K562 (cell line): ENCODE measurements around the gene PRKCE. TPM values are rescaled to one million over a fixed set of nuclear protein-coding genes. Genes with fewer than 3 reads are reported as not detected.

Source experiments
- BACH1 ChIP-seq: fragments of 200-800 bp; sonication (Bioruptor generic); IDR thresholded peaks from 2 replicates; pipeline ENCODE4 v1.6.1; 2016; ENCODE audit warnings: missing genetic modification characterization, missing compliant biosample characterization
- CTBP1 ChIP-seq: fragments of 450-650 bp; IDR thresholded peaks from 2 replicates; pipeline ENCODE4 v1.6.1; 2016; ENCODE audit warnings: borderline replicate concordance
- DMBX1 ChIP-seq: fragments of 250-450 bp; sonication (Bioruptor Pico); IDR thresholded peaks from 2 replicates; pipeline ENCODE4 v1.8.0; 2022; ENCODE audit warnings: inconsistent platforms, mild to moderate bottlenecking, moderate library complexity, borderline replicate concordance
- FOSL1 ChIP-seq: fragments of 200-800 bp; sonication (Bioruptor generic); conservative IDR thresholded peaks from 2 replicates; pipeline ENCODE4 v1.6.1; 2016; ENCODE audit warnings: missing genetic modification characterization, missing compliant biosample characterization
- GTF2E2 ChIP-seq: fragments of 200-800 bp; sonication (Bioruptor generic); IDR thresholded peaks from 2 replicates; pipeline ENCODE4 v1.6.1; 2016; ENCODE audit warnings: missing genetic modification characterization, missing compliant biosample characterization
- HDAC8 ChIP-seq: fragments of 450-650 bp; IDR thresholded peaks from 2 replicates; pipeline ENCODE4 v1.6.1; 2016; ENCODE audit warnings: mild to moderate bottlenecking, missing genetic modification characterization, moderate library complexity, missing compliant biosample characterization
- HIVEP1 ChIP-seq: fragments of 250-450 bp; sonication (Bioruptor Pico); IDR thresholded peaks from 2 replicates; pipeline ENCODE4 v1.4.0; 2020; ENCODE audit warnings: mild to moderate bottlenecking
- IRF1 ChIP-seq: sonication (generic); formaldehyde crosslinking; IDR thresholded peaks from 2 replicates; pipeline ENCODE4 v1.8.0; 2022; ENCODE audit warnings: missing genetic modification reagents, mild to moderate bottlenecking, borderline replicate concordance
- MAFK ChIP-seq: IDR thresholded peaks from 2 replicates; pipeline ENCODE4 v1.6.1; 2011; ENCODE audit warnings: low read length, improper control_type of control experiment
- NBN ChIP-seq: fragments of 450-650 bp; IDR thresholded peaks from 2 replicates; pipeline ENCODE4 v1.6.1; 2016; ENCODE audit warnings: low read depth, mild to moderate bottlenecking
- NONO ChIP-seq, 2 experiments: fragments of 200-400 bp in 1 of 2; fragments of 450-650 bp in 1 of 2; formaldehyde crosslinking in 1 of 2; IDR thresholded peaks; 2 replicates each; pipeline ENCODE4 v1.6.1; 2017; ENCODE audit warnings: low read depth in 2 of 2, mild to moderate bottlenecking in 2 of 2, moderate library complexity in 2 of 2, low read length in 1 of 2
- NUFIP1 ChIP-seq: fragments of 450-650 bp; IDR thresholded peaks from 2 replicates; pipeline ENCODE4 v1.6.1; 2018; ENCODE audit not compliant: partially characterized antibody
- OTX1 ChIP-seq: fragments of 450-650 bp; formaldehyde crosslinking; IDR thresholded peaks from 2 replicates; pipeline ENCODE4 v1.4.0; 2022; ENCODE audit warnings: mild to moderate bottlenecking
- POLR2H ChIP-seq: IDR thresholded peaks from 2 replicates; pipeline ENCODE4 v1.6.1; 2016; ENCODE audit warnings: missing genetic modification characterization, low read depth, mild to moderate bottlenecking, control low read depth, missing compliant biosample characterization, moderate library complexity
- RAD21 ChIP-seq, 2 experiments: fragments of 250-450 bp in 1 of 2; fragments of 450-650 bp in 1 of 2; sonication (Bioruptor Pico) in 1 of 2; formaldehyde crosslinking in 1 of 2; IDR thresholded peaks in 1 of 2; conservative IDR thresholded peaks in 1 of 2; 2 replicates each; pipeline versions ENCODE4 v1.4.0 to v1.8.0; 2020 to 2022; ENCODE audit warnings: mild to moderate bottlenecking in 2 of 2, moderate library complexity in 1 of 2
- RAD51 ChIP-seq: fragments of 450-650 bp; IDR thresholded peaks from 2 replicates; pipeline ENCODE4 v1.7.1; 2016; ENCODE audit warnings: low read depth, mild to moderate bottlenecking, borderline replicate concordance
- SIN3B ChIP-seq: fragments of 450-650 bp; IDR thresholded peaks from 2 replicates; pipeline ENCODE4 v1.6.1; 2017; ENCODE audit warnings: low read depth, mild to moderate bottlenecking, moderate library complexity
- TEAD4 ChIP-seq, 2 experiments: sonication (generic) in 1 of 2; formaldehyde crosslinking in 1 of 2; IDR thresholded peaks; 2 replicates each; pipeline versions ENCODE4 v1.6.1 to v1.8.0; 2012 to 2022; ENCODE audit warnings: borderline replicate concordance in 1 of 2, inconsistent platforms in 1 of 2, low read length in 1 of 2, mild to moderate bottlenecking in 1 of 2, missing genetic modification reagents in 1 of 2
- THAP7 ChIP-seq: fragments of 250-450 bp; sonication (Bioruptor Pico); IDR thresholded peaks from 2 replicates; pipeline ENCODE4 v1.5.0; 2021
- TSC22D4 ChIP-seq: fragments of 450-650 bp; IDR thresholded peaks from 2 replicates; pipeline ENCODE4 v1.6.1; 2016; ENCODE audit warnings: missing genetic modification characterization, missing biosample characterization, control low read depth
- ZC3H4 ChIP-seq: sonication (generic); formaldehyde crosslinking; IDR thresholded peaks from 2 replicates; pipeline ENCODE4 v1.9.0; 2021; ENCODE audit warnings: missing genetic modification reagents, borderline replicate concordance
- ZNF175 ChIP-seq: fragments of 200-800 bp; sonication (Bioruptor generic); IDR thresholded peaks from 2 replicates; pipeline ENCODE4 v1.6.1; 2016; ENCODE audit warnings: low read depth, mild to moderate bottlenecking, missing genetic modification characterization, missing compliant biosample characterization
- ZNF699 ChIP-seq: fragments of 250-450 bp; sonication (Bioruptor Pico); IDR thresholded peaks from 2 replicates; pipeline ENCODE4 v1.8.0; 2021; ENCODE audit warnings: mild to moderate bottlenecking, moderate library complexity; ENCODE audit not compliant: insufficient replicate concordance
- ZNF75A ChIP-seq: fragments of 450-650 bp; formaldehyde crosslinking; IDR thresholded peaks from 2 replicates; pipeline ENCODE4 v1.4.0; 2020; ENCODE audit warnings: mild to moderate bottlenecking
- polyA plus RNA-seq, 8 experiments: library from polyadenylated mRNA; depleted of rRNA in 4 of 8; stranded (reverse) in 5 of 8; unstranded in 3 of 8; fragments of >200 nt; fragmentation: Nextera tagmentation in 2 of 8; fragmentation: Illumina TruSeq in 1 of 8; extraction: Ambion mirVana in 2 of 8; extraction: Trizol in 1 of 8; gene quantifications; 2 replicates each; pipeline versions ENCODE4 v1.2.1 to v1.2.3, GENCODE V29; 2011 to 2014; ENCODE audit warnings: inconsistent platforms in 1 of 8, missing spikeins in 1 of 8
- total RNA-seq, 7 experiments: library from RNA; depleted of rRNA in 6 of 7; stranded (reverse); fragments of >200 nt in 6 of 7; fragmentation: Illumina TruSeq in 2 of 7; extraction: Trizol in 2 of 7; gene quantifications; 2 replicates each; pipeline versions ENCODE4 v1.2.1 to v1.2.3, GENCODE V29; 2011 to 2021; ENCODE audit warnings: low replicate concordance in 1 of 7
- TF ChIP-seq, protein P1 (sequence below): sonication (generic); formaldehyde crosslinking; IDR thresholded peaks from 2 replicates; pipeline ENCODE4 v1.8.0; 2022; ENCODE audit warnings: mild to moderate bottlenecking, missing genetic modification reagents, borderline replicate concordance

The PRKCE gene
- total and polyA plus RNA-seq, 9 of the 15 experiments (the other 6 are each of a cell fraction or from before 2014, with no cell fraction given): 0.06 to 1.0 (median 0.22) TPM; not detected in 1

DNA sequence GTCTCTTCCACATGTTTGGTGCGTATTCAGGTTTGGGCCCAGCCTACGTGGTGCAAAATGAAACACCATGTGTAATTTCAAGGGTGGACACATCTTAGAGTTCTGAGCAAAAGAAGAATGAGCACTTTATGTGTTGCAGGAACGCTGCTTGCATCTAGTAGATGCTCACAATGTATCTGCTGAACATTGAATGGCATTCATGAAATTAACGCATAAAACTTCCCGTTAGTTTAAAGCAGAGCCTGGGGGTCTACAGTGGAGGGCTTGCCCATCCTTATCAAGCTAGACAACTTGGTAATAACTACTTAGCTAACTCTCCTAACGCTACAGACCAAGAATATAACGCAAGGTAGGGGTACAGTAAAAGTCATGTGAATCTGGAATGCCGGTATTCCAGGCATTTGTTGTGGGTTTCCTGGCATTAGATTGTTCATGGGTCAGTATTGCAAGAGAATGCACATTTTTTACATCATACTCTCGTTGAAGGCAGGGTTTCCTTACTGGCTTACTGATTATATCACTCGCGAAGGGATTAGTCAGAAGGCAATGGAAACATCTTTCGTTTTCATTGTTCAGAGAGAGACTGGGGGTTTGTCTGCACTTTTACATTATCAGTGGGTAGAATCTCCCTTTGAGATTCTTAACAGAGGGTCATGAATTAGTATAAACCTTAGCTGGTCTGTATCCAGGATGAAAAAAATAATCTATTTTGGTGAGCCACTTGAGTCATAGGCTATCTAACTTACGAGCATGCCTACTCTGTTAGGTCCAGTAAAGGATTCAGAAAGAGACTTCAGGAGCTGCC lies 416.2 kb downstream of the PRKCE start (continued):
- peak; percentile 91 for TF ChIP-seq FOSL1 (tag)
- TF ChIP-seq HIVEP1 (CRISPR knock-in tag): no peak
- peak; percentile 40; the same call in 1 of the 2 replicates for TF ChIP-seq NBN
- TF ChIP-seq SIN3B: no peak
- peak; percentile 96 for TF ChIP-seq ZNF175 (CRISPR knock-in tag)
- no peak for TF ChIP-seq ZNF699 (CRISPR knock-in tag)
- peak in 1 of 2 experiments; percentile 20; a peak in 1 of 4 replicates for TF ChIP-seq RAD21 (CRISPR knock-in tag; conservative IDR thresholded peaks at IDR 0.05 in 1 of 2, IDR thresholded peaks at IDR 0.05 in 1 of 2)
- TF ChIP-seq IRF1 (CRISPR knock-in tag): no peak
- TF ChIP-seq GTF2E2 (tag): 0 out of 2 replicates have a peak, but pooled peaks have one; percentile 6
- no peak for TF ChIP-seq NUFIP1
- TF ChIP-seq THAP7 (CRISPR knock-in tag): no peak
- TF ChIP-seq BACH1 (tag): peak; percentile 48; the same call in 1 of the 2 replicates
- TF ChIP-seq ZNF75A (CRISPR knock-in tag): no peak
- TF ChIP-seq NONO (IDR thresholded peaks at IDR 0.05; ENCODE audit: low read depth in 2 of 2, low read length in 1 of 2): no peak
- peak; percentile 79 for TF ChIP-seq HDAC8 (tag)
- TF ChIP-seq DMBX1 (CRISPR knock-in tag): no peak
- no peak for TF ChIP-seq OTX1 (CRISPR knock-in tag)
- no peak; the same call in 1 of the 2 replicates for TF ChIP-seq TEAD4 (IDR thresholded peaks at IDR 0.05; ENCODE audit: low read length)
- no peak for TF ChIP-seq TEAD4 (CRISPR knock-in tag; IDR thresholded peaks at IDR 0.05; ENCODE audit: borderline replicate concordance)
- peak; percentile 72 for TF ChIP-seq CTBP1
- TF ChIP-seq POLR2H (tag): peak; percentile 60
- TF ChIP-seq, protein P1, sequence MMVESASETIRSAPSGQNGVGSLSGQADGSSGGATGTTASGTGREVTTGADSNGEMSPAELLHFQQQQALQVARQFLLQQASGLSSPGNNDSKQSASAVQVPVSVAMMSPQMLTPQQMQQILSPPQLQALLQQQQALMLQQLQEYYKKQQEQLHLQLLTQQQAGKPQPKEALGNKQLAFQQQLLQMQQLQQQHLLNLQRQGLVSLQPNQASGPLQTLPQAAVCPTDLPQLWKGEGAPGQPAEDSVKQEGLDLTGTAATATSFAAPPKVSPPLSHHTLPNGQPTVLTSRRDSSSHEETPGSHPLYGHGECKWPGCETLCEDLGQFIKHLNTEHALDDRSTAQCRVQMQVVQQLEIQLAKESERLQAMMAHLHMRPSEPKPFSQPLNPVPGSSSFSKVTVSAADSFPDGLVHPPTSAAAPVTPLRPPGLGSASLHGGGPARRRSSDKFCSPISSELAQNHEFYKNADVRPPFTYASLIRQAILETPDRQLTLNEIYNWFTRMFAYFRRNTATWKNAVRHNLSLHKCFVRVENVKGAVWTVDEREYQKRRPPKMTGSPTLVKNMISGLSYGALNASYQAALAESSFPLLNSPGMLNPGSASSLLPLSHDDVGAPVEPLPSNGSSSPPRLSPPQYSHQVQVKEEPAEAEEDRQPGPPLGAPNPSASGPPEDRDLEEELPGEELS (CRISPR knock-in tag): no peak
- TF ChIP-seq TSC22D4 (tag): no peak
- TF ChIP-seq MAFK: no peak
- no peak for TF ChIP-seq ZC3H4
- TF ChIP-seq RAD51: no peak
